Kidney epithelial cell (primary cell): ENCODE data around the gene SUMO4. TPM values are rescaled to one million over a fixed set of nuclear protein-coding genes. Genes with fewer than 3 reads are reported as not detected.

Experiments
- DNase-seq: peaks from one replicate; pipeline ENCODE4 v3.0.0-alpha.2; 2010; ENCODE audit warnings: low read depth
- H3K27me3 ChIP-seq: 2 replicates; pipeline ENCODE4 v1.6.0; 2011; ENCODE audit warnings: low read length; ENCODE audit not compliant: control insufficient read depth, insufficient read depth
- H3K36me3 ChIP-seq: 2 replicates; pipeline ENCODE4 v1.5.1; 2011; ENCODE audit warnings: low read length; ENCODE audit not compliant: control insufficient read depth, insufficient read depth
- H3K4me3 ChIP-seq: 2 replicates; pipeline ENCODE4 v1.5.1; 2011; ENCODE audit warnings: low read depth, mild to moderate bottlenecking, control low read depth, low read length
- CTCF ChIP-seq: IDR thresholded peaks from 2 replicates; pipeline ENCODE4 v1.5.1; 2011; ENCODE audit warnings: mild to moderate bottlenecking, moderate library complexity, low read length, control low read depth, inconsistent platforms; ENCODE audit not compliant: insufficient read depth, poor library complexity, severe bottlenecking
- total RNA-seq: library from RNA; depleted of rRNA; stranded (reverse); fragments of >200 nt; gene quantifications from 2 replicates; pipeline ENCODE4 v1.2.3, GENCODE V29; 2015

SUMO4 gene
- total RNA-seq, 1 donor from 2014 or later: not detected

GRCh38 chr6:149383371-149383770 lies 16.7 kb upstream of the SUMO4 start:
- DNase-seq: no peak
- H3K27me3 ChIP-seq: no peaks in the 10 kb centered on the region
- H3K36me3 ChIP-seq: no peaks in the 10 kb centered on the region
- TF ChIP-seq CTCF: no peak
- no peak overlapping the region for H3K4me3 ChIP-seq

GRCh38 chr6:149384464-149384863 lies 15.6 kb upstream of the SUMO4 start:
- DNase-seq: no peak
- H3K27me3 ChIP-seq: no peaks in the 10 kb centered on the region
- no peak for TF ChIP-seq CTCF
- no peaks in the 10 kb centered on the region for H3K36me3 ChIP-seq
- H3K4me3 ChIP-seq: no peak overlapping the region

- no peak for DNase-seq
- Histone ChIP-seq H3K27me3 (no peaks in the 10 kb centered on the region), H3K4me3 (no peak overlapping the region), H3K36me3 (no peaks in the 10 kb centered on the region)
- no peak for TF ChIP-seq CTCF
Observed at GRCh38 chr6:149385998-149386646, 13.9 kb upstream of the SUMO4 start.

- no peak for DNase-seq
- no peak for TF ChIP-seq CTCF
- H3K4me3 ChIP-seq: no peak overlapping the region
- peaks cover 1% of the 10 kb centered on the region for H3K36me3 ChIP-seq
- H3K27me3 ChIP-seq: no peaks in the 10 kb centered on the region
Observed at GRCh38 chr6:149387779-149388512, 12.1 kb upstream of the SUMO4 start.

- no peak overlapping the region for H3K4me3 ChIP-seq
- no peaks in the 10 kb centered on the region for H3K27me3 ChIP-seq
- peaks cover 1% of the 10 kb centered on the region for H3K36me3 ChIP-seq
- no peak for DNase-seq
- no peak for TF ChIP-seq CTCF
Observed at GRCh38 chr6:149389509-149390297, 10.4 kb upstream of the SUMO4 start.
